Ishikawa (cell line): ENCODE results near the gene ZNF541.

Experiments used
- CEBPB ChIP-seq: IDR thresholded peaks from 2 replicates; pipeline ENCODE4 v1.6.1; 2012
- CREB1 ChIP-seq: IDR thresholded peaks from 2 replicates; pipeline ENCODE4 v1.6.1; 2012; ENCODE audit warnings: low read depth
- EGR1 ChIP-seq: IDR thresholded peaks from 2 replicates; pipeline ENCODE4 v1.6.1; 2012
- EP300 ChIP-seq: IDR thresholded peaks from 2 replicates; pipeline ENCODE4 v1.6.1; 2012; ENCODE audit warnings: borderline replicate concordance
- FOXM1 ChIP-seq: IDR thresholded peaks from 2 replicates; pipeline ENCODE4 v1.6.1; 2012; ENCODE audit warnings: low read depth, borderline replicate concordance
- NFIC ChIP-seq: IDR thresholded peaks from 2 replicates; pipeline ENCODE4 v1.6.1; 2012
- RAD21 ChIP-seq: IDR thresholded peaks from 2 replicates; pipeline ENCODE4 v1.6.1; 2012; ENCODE audit warnings: low read depth
- TAF1 ChIP-seq: IDR thresholded peaks from 2 replicates; pipeline ENCODE4 v1.6.1; 2012; ENCODE audit warnings: low read depth, mild to moderate bottlenecking
- TCF12 ChIP-seq: IDR thresholded peaks from 2 replicates; pipeline ENCODE4 v1.6.1; 2012; ENCODE audit warnings: low read depth
- TEAD4 ChIP-seq: IDR thresholded peaks from 2 replicates; pipeline ENCODE4 v1.6.1; 2012
- YY1 ChIP-seq: IDR thresholded peaks from 2 replicates; pipeline ENCODE4 v1.6.1; 2012; ENCODE audit warnings: low read depth
- ZBTB7A ChIP-seq: IDR thresholded peaks from 2 replicates; pipeline ENCODE4 v1.6.1; 2012; ENCODE audit warnings: low read depth
- TF ChIP-seq, protein P1 (sequence below): IDR thresholded peaks from 2 replicates; pipeline ENCODE4 v1.6.1; 2012
- TF ChIP-seq, protein P2 (sequence below): IDR thresholded peaks from 2 replicates; pipeline ENCODE4 v1.6.1; 2012; ENCODE audit warnings: low read depth, mild to moderate bottlenecking
- TF ChIP-seq, protein P3 (sequence below): IDR thresholded peaks from 2 replicates; pipeline ENCODE4 v1.6.1; 2012

Gene ZNF541, protein sequence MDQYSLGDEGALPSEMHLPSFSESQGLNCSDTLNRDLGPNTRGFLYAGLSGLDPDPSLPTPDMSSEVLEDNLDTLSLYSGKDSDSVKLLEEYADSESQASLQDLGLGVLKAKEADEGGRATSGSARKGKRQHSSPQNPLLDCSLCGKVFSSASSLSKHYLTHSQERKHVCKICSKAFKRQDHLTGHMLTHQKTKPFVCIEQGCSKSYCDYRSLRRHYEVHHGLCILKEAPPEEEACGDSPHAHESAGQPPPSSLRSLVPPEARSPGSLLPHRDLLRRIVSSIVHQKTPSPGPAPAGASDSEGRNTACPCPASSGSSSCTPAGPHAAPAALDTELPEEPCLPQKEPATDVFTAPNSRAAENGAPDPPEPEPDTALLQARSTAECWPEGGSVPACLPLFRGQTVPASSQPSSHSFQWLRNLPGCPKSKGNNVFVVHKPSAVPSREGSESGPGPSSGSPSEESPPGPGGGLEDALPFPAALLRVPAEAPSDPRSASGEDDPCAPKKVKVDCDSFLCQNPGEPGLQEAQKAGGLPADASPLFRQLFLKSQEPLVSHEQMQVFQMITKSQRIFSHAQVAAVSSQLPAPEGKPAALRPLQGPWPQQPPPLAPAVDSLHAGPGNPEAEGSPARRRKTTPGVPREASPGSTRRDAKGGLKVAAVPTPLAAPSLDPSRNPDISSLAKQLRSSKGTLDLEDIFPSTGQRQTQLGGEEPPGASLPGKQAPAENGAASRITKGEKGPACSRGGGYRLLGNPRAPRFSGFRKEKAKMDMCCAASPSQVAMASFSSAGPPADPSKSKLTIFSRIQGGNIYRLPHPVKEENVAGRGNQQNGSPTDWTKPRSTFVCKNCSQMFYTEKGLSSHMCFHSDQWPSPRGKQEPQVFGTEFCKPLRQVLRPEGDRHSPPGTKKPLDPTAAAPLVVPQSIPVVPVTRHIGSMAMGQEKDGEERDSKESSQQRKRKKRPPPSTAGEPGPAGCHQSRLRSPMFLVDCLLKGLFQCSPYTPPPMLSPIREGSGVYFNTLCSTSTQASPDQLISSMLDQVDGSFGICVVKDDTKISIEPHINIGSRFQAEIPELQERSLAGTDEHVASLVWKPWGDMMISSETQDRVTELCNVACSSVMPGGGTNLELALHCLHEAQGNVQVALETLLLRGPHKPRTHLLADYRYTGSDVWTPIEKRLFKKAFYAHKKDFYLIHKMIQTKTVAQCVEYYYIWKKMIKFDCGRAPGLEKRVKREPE (N-terminal part only)

DNA sequence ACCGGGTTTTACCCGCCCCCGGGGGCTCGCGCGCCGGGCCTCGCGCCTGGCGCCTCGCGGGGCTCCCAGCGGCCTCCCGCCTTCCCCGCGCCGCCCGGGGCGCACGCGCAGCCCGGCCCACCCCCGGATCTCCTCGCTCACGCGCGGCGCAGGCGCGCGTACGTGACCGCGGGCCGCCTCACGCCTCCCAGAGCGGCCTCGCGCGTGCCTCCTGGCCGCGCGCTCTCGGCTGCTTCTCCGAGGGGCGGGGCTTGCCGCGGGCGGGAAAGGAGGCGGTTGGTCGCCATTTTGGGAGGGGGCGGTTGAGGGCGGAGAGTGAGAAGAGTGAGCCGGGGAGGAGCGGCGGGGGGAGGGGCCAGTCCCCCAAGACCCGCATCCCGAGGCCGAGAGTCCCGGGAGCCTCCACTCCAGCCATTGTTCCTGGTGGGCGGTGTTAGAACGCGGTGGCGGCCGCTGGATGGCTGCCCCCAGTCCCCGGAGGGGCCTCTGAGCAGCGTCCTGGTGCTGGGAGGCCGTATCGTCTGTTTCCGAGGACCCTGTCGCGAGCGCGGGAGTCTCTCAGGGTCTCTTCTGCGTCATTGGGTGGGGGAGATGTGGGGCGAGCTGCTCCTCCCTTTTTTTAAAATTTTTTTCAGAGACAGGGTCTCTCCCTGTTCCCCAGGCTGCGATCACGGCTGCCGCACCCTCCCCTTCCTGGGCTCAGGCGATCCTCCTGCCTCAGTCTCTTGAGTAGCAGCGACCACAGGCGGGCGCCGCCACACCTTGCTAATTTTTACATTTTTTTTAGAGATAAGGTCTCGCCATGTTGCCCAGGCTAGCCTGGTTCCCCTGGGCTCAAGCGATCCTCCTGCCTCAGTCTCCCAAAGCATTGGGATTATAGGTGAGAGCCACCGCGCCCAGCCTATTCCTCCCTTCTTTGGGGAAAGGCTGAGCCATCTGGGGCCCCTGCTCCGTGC lies at the start of gene ZNF541:
TSS of gene ZNF541 (minus strand) at position 78 of the 956 bp plus-strand sequence. CDS start 17,292 bp downstream, outside the sequence.
- TF ChIP-seq YY1 = 0 out of 2 replicates have a peak, but pooled peaks have one; percentile 22
- TF ChIP-seq TAF1 = no peak
- TF ChIP-seq, protein P1, sequence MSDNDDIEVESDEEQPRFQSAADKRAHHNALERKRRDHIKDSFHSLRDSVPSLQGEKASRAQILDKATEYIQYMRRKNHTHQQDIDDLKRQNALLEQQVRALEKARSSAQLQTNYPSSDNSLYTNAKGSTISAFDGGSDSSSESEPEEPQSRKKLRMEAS = peak; percentile 88
- TF ChIP-seq EGR1 = no peak
- TF ChIP-seq CREB1 = no peak
- no peak for TF ChIP-seq EP300
- no peak for TF ChIP-seq NFIC

DNA sequence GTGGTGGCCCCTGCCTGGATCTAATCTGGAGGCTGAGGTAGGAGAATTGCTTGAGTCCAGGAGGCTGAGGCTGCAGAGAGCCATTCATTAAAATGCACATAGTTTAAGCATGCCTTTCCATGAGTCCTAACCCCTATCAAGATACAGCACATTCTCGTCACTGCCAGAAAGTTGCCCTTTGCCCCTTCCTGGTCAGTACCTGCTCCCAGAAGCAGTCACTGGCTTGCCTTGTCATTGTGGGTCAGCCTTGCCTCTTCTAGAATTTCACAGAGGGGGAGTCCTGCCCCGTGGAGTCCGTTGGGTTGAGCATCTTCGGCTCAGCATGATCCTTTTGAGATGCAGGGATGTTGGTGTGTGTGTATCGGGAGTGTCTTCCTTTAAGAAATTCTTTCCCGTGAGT lies 46.8 kb upstream of the ZNF541 start:
- TF ChIP-seq FOXM1 (no peak), EGR1 (no peak), TCF12 (no peak), EP300 (no peak), YY1 (no peak), TEAD4 (no peak), CEBPB (no peak), ZBTB7A (no peak), RAD21 (no peak), NFIC (no peak), TAF1 (no peak), CREB1 (no peak)
- TF ChIP-seq, protein P1 = no peak
- TF ChIP-seq, protein P2, sequence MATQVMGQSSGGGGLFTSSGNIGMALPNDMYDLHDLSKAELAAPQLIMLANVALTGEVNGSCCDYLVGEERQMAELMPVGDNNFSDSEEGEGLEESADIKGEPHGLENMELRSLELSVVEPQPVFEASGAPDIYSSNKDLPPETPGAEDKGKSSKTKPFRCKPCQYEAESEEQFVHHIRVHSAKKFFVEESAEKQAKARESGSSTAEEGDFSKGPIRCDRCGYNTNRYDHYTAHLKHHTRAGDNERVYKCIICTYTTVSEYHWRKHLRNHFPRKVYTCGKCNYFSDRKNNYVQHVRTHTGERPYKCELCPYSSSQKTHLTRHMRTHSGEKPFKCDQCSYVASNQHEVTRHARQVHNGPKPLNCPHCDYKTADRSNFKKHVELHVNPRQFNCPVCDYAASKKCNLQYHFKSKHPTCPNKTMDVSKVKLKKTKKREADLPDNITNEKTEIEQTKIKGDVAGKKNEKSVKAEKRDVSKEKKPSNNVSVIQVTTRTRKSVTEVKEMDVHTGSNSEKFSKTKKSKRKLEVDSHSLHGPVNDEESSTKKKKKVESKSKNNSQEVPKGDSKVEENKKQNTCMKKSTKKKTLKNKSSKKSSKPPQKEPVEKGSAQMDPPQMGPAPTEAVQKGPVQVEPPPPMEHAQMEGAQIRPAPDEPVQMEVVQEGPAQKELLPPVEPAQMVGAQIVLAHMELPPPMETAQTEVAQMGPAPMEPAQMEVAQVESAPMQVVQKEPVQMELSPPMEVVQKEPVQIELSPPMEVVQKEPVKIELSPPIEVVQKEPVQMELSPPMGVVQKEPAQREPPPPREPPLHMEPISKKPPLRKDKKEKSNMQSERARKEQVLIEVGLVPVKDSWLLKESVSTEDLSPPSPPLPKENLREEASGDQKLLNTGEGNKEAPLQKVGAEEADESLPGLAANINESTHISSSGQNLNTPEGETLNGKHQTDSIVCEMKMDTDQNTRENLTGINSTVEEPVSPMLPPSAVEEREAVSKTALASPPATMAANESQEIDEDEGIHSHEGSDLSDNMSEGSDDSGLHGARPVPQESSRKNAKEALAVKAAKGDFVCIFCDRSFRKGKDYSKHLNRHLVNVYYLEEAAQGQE = no peak
- TF ChIP-seq, protein P3, sequence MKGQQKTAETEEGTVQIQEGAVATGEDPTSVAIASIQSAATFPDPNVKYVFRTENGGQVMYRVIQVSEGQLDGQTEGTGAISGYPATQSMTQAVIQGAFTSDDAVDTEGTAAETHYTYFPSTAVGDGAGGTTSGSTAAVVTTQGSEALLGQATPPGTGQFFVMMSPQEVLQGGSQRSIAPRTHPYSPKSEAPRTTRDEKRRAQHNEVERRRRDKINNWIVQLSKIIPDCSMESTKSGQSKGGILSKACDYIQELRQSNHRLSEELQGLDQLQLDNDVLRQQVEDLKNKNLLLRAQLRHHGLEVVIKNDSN = no peak

DNA sequence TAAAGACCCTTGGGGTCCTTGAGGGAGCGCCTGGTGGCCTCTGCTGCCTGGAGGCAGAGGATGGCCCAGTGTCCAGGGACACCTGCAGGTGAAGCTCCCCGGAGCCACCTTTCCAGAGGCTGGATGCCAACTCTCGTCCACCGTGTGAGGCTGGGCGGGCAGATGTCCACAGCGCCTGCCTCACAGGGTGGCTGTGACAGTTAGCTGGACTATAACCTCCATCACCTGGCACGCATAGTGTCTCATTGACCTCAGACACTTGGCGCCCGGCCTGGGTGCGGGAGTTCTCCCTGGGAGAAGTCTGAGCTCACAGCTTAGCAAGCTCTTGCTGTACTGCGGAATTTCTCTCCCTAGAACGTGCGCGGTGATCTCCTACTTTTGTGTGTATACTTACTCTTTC lies 45.8 kb upstream of the ZNF541 start:
- TF ChIP-seq TEAD4 = no peak
- TF ChIP-seq, protein P2 = no peak
- TF ChIP-seq, protein P1 = no peak
- TF ChIP-seq FOXM1 = no peak
- no peak for TF ChIP-seq ZBTB7A
- TF ChIP-seq RAD21 = no peak
- no peak for TF ChIP-seq CEBPB
- TF ChIP-seq, protein P3 = no peak
- TF ChIP-seq EP300 = no peak
- no peak for TF ChIP-seq TCF12
- TF ChIP-seq NFIC = no peak
- no peak for TF ChIP-seq YY1
- no peak for TF ChIP-seq TAF1
- TF ChIP-seq CREB1 = no peak
- TF ChIP-seq EGR1 = no peak

DNA sequence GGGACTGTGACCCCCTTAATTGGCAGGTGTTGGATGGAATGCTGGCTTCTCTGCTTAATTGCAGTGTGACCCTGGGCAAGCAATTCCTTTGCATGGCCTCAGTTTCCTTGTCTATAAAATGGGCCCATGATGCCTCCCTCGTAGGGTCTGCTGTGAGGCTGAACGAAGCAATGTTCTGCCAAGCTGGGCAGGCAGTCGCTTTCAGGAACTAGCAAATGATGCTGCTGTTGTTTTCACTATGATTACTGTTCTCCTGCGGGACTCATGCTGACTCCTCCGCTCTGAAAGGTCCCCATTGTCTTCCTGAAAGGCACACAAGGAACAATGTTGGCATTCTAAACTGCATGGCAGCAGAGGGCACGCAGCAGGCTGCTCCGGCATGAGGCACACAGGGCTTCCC lies 42.8 kb upstream of the ZNF541 start:
- TF ChIP-seq EP300 = no peak
